Lower leg skin (tissue), 4 donors: ENCODE measurements around the gene NOSTRIN. TPM values are rescaled to one million over a fixed set of nuclear protein-coding genes. Genes with fewer than 3 reads are reported as not detected.

Experiments used
- DNase-seq, 2 donors: peaks; one replicate each; pipeline ENCODE4 v3.0.0-alpha.2; 2019; ENCODE audit warnings: low spot score in 2 of 2
- H3K4me3 ChIP-seq: fragments of 200-600 bp; sonication (generic); 2 replicates; pipeline ENCODE4 v1.5.1; 2017; ENCODE audit warnings: mild to moderate bottlenecking, low read depth; ENCODE audit not compliant: poor library complexity, severe bottlenecking
- CTCF ChIP-seq, 3 donors: fragments of 450-650 bp; IDR thresholded peaks; one replicate each; pipeline ENCODE4 v1.5.1; 2016; ENCODE audit warnings: antibody characterized with exemption in 3 of 3, mild to moderate bottlenecking in 3 of 3, moderate library complexity in 2 of 3
- POLR2A ChIP-seq, 2 donors: fragments of 450-650 bp; IDR thresholded peaks; one replicate each; pipeline ENCODE4 v1.6.1; 2016 to 2017; ENCODE audit warnings: antibody characterized with exemption in 2 of 2, mild to moderate bottlenecking in 1 of 2, moderate library complexity in 1 of 2
- WGBS, 2 donors: methylation state at CpG; one replicate each; pipeline ENCODE4 v1.1.5; 2018; 5-methylcytosine and 5-hydroxymethylcytosine counted together
- intact Hi-C: fragments of 100-400 bp; cut with DNase I; formaldehyde crosslinking; loops from one replicate; pipeline ENCODE4 v1.15.0; 2023; ENCODE audit warnings: low total_unique reads
- total RNA-seq, 4 donors: library from RNA; depleted of rRNA; stranded (reverse); fragments of >200 nt; gene quantifications; one replicate each; pipeline ENCODE4 v1.1.0, GENCODE V29; 2016

Gene NOSTRIN
- total RNA-seq, 4 donors from 2014 or later, result 3.0 to 20.8 (median 11.0) TPM

GRCh38 chr2:168835969-168836368 lies 33.5 kb downstream of the NOSTRIN start:
- no peak overlapping the region for H3K4me3 ChIP-seq
- 95 to 96% methylated on average over 2 of the region's 2 CpGs for WGBS, 2 donors
- no peak for DNase-seq
- TF ChIP-seq POLR2A (IDR thresholded peaks at IDR 0.05) (no peak), CTCF (IDR thresholded peaks at IDR 0.05) (no peak)
- intact Hi-C loops, result no loop called here

GRCh38 chr2:168841445-168841844 lies 39.0 kb downstream of the NOSTRIN start:
- no peak for TF ChIP-seq CTCF (IDR thresholded peaks at IDR 0.05)
- no peak for TF ChIP-seq POLR2A (IDR thresholded peaks at IDR 0.05)
- 38 to 52% methylated on average over 2 of the region's 2 CpGs for WGBS, 2 donors
- no peak for DNase-seq
- no peak overlapping the region for H3K4me3 ChIP-seq
- intact Hi-C loops, result no loop called here

- TF ChIP-seq POLR2A (IDR thresholded peaks at IDR 0.05) (no peak), CTCF (IDR thresholded peaks at IDR 0.05) (no peak)
- 88 to 97% methylated on average over 3 of the region's 3 CpGs for WGBS, 2 donors
- no peak for DNase-seq
Observed at GRCh38 chr2:168843253-168843652, 40.8 kb downstream of the NOSTRIN start.

GRCh38 chr2:168848225-168848624 lies 45.8 kb downstream of the NOSTRIN start:
- 79% methylated on average over 3 of the region's 3 CpGs for WGBS, 2 donors
- intact Hi-C loops, result no loop called here
- no peak for DNase-seq
- no peak for TF ChIP-seq CTCF (IDR thresholded peaks at IDR 0.05)
- TF ChIP-seq POLR2A (IDR thresholded peaks at IDR 0.05), result no peak
- no peak overlapping the region for H3K4me3 ChIP-seq

More at GRCh38 chr2:168843253-168843652, 40.8 kb downstream of the NOSTRIN start:
- no peak overlapping the region for H3K4me3 ChIP-seq
- intact Hi-C loops, result no loop called here

- TF ChIP-seq CTCF (IDR thresholded peaks at IDR 0.05) (no peak), POLR2A (IDR thresholded peaks at IDR 0.05) (no peak)
- intact Hi-C loops, result no loop called here
Observed at GRCh38 chr2:168849610-168850009, 47.2 kb downstream of the NOSTRIN start.

GRCh38 chr2:168850846-168851245 lies 48.4 kb downstream of the NOSTRIN start:
- DNase-seq, result no peak
- H3K4me3 ChIP-seq, result no peak overlapping the region
- intact Hi-C loops, result no loop called here
- no peak for TF ChIP-seq POLR2A (IDR thresholded peaks at IDR 0.05)
- no peak for TF ChIP-seq CTCF (IDR thresholded peaks at IDR 0.05)

More at GRCh38 chr2:168849610-168850009, 47.2 kb downstream of the NOSTRIN start:
- no peak overlapping the region for H3K4me3 ChIP-seq
- no peak for DNase-seq
- WGBS, 2 donors, result 69 to 83% methylated on average over 2 of the region's 2 CpGs
